Measurements from ENCODE around the gene DSTN. TPM values are rescaled to one million over a fixed set of nuclear protein-coding genes. Genes with fewer than 3 reads are reported as not detected.
A peak's percentile ranks its signal among the peaks of the same experiment; 100 is the strongest.

Gene DSTN
- total RNA-seq, 1 donor from 2014 or later: 326 TPM

DNA sequence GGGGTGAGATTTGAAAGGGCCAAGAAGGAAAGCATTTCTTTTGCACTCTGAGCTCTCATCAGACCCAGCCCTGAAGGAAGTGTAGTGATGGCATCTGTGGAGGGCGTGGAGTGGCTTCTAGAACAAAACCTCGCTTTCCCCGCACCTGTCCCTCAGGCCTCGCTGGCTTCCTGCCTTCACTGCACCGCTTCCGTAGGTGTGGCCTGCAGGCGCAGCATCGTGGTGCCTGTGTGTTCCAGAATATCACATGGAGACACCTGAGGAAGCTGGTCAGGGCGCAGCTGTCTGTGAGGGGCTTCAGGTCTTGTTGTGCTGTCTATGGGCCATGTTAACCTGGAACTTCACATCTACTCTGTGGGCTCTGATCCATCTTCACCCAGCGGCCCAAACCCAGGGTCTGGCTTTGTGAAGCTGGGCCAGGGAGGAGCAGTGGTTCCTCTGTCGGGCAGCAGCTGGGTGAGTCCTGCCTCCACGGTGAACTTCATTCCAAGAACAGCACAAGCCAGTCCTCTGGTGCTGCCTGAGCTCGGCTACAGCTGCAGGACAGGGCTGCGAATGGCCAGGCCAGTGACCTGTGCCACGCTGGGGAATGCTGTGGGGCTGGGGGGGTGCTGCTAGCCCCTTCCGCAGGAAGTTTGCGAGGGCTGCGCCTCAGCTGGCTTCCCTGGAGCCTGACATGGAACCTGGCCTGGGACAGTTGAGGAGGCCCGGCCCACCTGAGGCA, 40.9 kb downstream of the DSTN start:
- Histone ChIP-seq H3K36me3 (peaks cover 0 to 4% of the 10 kb centered on the region in 2 donors), H3K4me3 (no peak overlapping the region), H3K9me3 (no peaks in the 10 kb centered on the region), H3K27ac (peak overlapping the region; percentile 66), H3K27me3 (no peaks in the 10 kb centered on the region), H3K4me1 (peaks cover 59% of the 10 kb centered on the region)
- TF ChIP-seq POLR2AphosphoS5 (IDR thresholded peaks at IDR 0.05; ENCODE audit: insufficient read depth in 1 of 2, low read depth in 1 of 2): peak in 1 of 2 donors; percentile 15
- TF ChIP-seq, protein P1, sequence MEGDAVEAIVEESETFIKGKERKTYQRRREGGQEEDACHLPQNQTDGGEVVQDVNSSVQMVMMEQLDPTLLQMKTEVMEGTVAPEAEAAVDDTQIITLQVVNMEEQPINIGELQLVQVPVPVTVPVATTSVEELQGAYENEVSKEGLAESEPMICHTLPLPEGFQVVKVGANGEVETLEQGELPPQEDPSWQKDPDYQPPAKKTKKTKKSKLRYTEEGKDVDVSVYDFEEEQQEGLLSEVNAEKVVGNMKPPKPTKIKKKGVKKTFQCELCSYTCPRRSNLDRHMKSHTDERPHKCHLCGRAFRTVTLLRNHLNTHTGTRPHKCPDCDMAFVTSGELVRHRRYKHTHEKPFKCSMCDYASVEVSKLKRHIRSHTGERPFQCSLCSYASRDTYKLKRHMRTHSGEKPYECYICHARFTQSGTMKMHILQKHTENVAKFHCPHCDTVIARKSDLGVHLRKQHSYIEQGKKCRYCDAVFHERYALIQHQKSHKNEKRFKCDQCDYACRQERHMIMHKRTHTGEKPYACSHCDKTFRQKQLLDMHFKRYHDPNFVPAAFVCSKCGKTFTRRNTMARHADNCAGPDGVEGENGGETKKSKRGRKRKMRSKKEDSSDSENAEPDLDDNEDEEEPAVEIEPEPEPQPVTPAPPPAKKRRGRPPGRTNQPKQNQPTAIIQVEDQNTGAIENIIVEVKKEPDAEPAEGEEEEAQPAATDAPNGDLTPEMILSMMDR (IDR thresholded peaks at IDR 0.05): no peak
- no peak for TF ChIP-seq POLR2A (IDR thresholded peaks at IDR 0.05)
- intact Hi-C loops (cut with DNase I): no loop called here
- DNase-seq (ENCODE audit: extremely low spot score in 2 of 2): peak in 1 of 2 donors; percentile 93

DNA sequence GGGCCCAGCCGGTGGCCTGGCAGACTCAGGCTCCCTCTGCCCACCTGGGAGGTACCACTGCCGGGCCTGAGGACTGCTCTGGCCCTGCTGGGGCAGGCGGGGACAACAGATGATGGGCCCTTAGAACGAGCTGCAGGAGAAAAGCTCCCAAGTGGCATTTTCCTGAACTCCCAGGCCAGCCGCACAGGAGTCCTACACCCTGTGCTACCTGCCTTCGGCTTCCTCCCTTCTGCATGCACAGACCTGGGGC, 41.3 kb downstream of the DSTN start:
- no peak for DNase-seq (ENCODE audit: extremely low spot score in 2 of 2)
- TF ChIP-seq POLR2AphosphoS5 (IDR thresholded peaks at IDR 0.05; ENCODE audit: insufficient read depth in 1 of 2, low read depth in 1 of 2) (no peak), POLR2A (IDR thresholded peaks at IDR 0.05) (no peak)
- TF ChIP-seq, protein P1 (IDR thresholded peaks at IDR 0.05): no peak
- Histone ChIP-seq H3K4me1 (peaks cover 64% of the 10 kb centered on the region), H3K9me3 (no peaks in the 10 kb centered on the region), H3K27ac (peak overlapping the region; percentile 66), H3K36me3 (peaks cover 0 to 6% of the 10 kb centered on the region in 2 donors), H3K27me3 (no peaks in the 10 kb centered on the region), H3K4me3 (no peak overlapping the region)
- intact Hi-C loops (cut with DNase I): no loop called here

DNA sequence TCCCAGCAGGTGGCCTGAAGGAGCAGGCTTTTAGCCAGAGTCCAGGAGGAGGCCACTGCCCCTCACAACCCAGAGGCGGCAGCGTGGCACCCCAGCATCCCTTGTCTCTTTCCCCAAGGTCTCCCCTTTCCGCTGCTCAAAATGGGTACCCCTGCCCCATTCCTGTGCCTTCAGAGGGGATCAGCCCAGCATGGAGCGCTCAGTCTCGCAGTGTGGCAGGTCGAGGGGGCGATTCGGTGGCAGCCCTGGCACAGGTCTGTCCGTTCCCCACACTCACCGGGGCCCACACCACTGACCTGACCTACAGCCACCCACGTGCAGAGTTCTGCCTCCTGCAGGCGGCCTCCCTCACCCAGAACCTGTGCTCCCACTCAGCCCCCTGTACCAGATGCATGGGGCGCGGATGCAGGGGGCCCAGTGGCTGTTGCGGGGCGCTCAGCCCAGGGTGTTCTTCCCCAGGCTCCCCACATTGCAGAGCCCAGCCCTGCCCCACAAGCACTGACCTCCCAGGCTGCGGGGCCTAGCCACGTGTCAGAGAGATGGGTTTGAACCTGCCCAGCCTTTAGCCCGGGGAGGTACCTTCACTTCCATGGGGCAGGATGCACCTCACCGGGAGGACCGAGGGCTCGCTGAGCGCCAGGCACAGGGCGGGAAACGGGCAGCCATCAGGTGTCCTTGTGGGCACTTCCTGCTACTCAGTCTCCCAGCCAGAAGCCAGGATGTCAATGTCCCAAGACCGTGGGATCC, 41.8 kb downstream of the DSTN start:
- peaks cover 0 to 6% of the 10 kb centered on the region in 2 donors for H3K36me3 ChIP-seq
- H3K9me3 ChIP-seq: no peaks in the 10 kb centered on the region
- no peak overlapping the region for H3K4me3 ChIP-seq
- peaks cover 65% of the 10 kb centered on the region for H3K4me1 ChIP-seq
- no peaks in the 10 kb centered on the region for H3K27me3 ChIP-seq
- intact Hi-C loops (cut with DNase I): loop anchor here (2.0 kb wide), 1 partner anchor 75 kb away; no protein-coding TSS in a partner anchor
- peak overlapping the region; percentile 66 for H3K27ac ChIP-seq
- TF ChIP-seq POLR2AphosphoS5 (IDR thresholded peaks at IDR 0.05; ENCODE audit: insufficient read depth in 1 of 2, low read depth in 1 of 2) (no peak), POLR2A (IDR thresholded peaks at IDR 0.05) (no peak)
- TF ChIP-seq, protein P1 (IDR thresholded peaks at IDR 0.05): no peak
- peak in 1 of 2 donors; percentile 87 for DNase-seq (ENCODE audit: extremely low spot score in 2 of 2)

DNA sequence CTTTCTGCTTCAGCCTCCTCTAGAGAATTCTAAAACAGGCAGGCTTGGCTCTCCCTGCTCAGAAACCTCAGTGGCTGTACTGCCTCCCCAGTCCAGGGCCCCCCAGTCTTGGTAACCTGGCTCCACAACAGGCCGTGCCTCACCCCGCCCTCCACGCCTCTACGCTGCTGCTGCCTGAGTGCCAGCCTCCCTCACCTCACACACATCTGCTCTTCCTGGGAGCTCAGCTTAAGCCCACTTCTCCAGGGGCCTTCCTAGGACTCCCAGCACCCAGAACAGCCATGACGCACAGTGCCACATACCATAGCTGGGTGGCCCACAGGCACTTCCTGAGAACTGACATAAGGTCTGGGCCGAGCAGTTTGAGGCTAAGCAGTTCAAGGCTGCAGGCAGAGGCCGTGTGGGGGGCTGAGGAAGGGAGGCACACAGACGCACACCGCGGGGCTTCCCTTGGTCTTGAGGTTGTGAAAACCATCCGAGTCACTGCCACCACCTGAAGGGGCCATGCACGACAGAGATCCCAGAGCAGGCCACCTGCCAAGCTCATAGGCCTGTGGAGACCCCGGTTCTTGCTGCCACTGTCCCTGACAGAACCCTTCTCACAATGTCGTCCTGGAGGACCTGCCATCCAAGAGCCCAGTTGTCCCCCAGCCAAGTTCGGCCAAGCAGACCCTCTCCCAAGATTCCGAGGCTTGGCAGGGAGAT, 42.6 kb downstream of the DSTN start:
- intact Hi-C loops (cut with DNase I): loop anchor here (2.0 kb wide), 1 partner anchor 76 kb away; no protein-coding TSS in a partner anchor
- TF ChIP-seq POLR2A (IDR thresholded peaks at IDR 0.05) (no peak), POLR2AphosphoS5 (IDR thresholded peaks at IDR 0.05; ENCODE audit: insufficient read depth in 1 of 2, low read depth in 1 of 2) (peak in 1 of 2 donors; percentile 21)
- no peaks in the 10 kb centered on the region for H3K27me3 ChIP-seq
- peak in 1 of 2 donors; percentile 86 for DNase-seq (ENCODE audit: extremely low spot score in 2 of 2)
- H3K9me3 ChIP-seq: no peaks in the 10 kb centered on the region
- peaks cover 0 to 6% of the 10 kb centered on the region in 2 donors for H3K36me3 ChIP-seq
- peak overlapping the region; percentile 66 for H3K27ac ChIP-seq
- peaks cover 65% of the 10 kb centered on the region for H3K4me1 ChIP-seq
- H3K4me3 ChIP-seq: no peak overlapping the region

DNA sequence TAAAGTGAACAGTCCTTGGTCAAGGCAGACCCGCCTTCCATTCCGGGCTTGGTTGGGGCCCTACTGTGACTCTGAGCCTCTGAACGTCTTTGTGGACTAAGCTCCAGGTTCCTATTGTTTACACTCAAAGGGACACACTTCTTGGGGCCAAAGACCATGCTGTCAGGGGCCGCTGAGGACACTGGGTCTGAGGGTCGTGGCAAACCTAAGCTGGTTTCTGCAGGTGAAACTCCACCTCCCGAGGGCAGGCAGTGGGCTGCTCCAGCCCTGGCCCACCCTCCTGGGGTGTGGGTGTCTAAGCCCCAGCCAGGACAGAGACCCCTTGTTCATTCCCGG, 43.1 kb downstream of the DSTN start:
- Histone ChIP-seq H3K4me1 (peaks cover 65% of the 10 kb centered on the region), H3K9me3 (no peaks in the 10 kb centered on the region), H3K27me3 (no peaks in the 10 kb centered on the region), H3K27ac (peak overlapping the region; percentile 66), H3K36me3 (peaks cover 0 to 11% of the 10 kb centered on the region in 2 donors), H3K4me3 (no peak overlapping the region)
- no peak for TF ChIP-seq POLR2AphosphoS5 (IDR thresholded peaks at IDR 0.05; ENCODE audit: insufficient read depth in 1 of 2, low read depth in 1 of 2)
- TF ChIP-seq POLR2A (IDR thresholded peaks at IDR 0.05): no peak
- TF ChIP-seq, protein P1 (IDR thresholded peaks at IDR 0.05): no peak
- intact Hi-C loops (cut with DNase I): loop anchor here (2.0 kb wide), 1 partner anchor 76 kb away; no protein-coding TSS in a partner anchor
- DNase-seq (ENCODE audit: extremely low spot score in 2 of 2): no peak
